ENCODE results near the gene CALHM4. TPM values are rescaled to one million over a fixed set of nuclear protein-coding genes. Genes with fewer than 3 reads are reported as not detected.

Gene CALHM4
- total RNA-seq (not detected), total RNA-seq (0 reads per million in 2 donors)

- no peaks in the 10 kb centered on the region for H3K9me3 ChIP-seq (ENCODE audit: control insufficient read depth, low read length, poor library complexity, severe bottlenecking)
- ATAC-seq = no peak
- H3K4me1 Mint-ChIP-seq = peaks cover 3% of the 10 kb centered on the region
- H3K27me3 Mint-ChIP-seq = peaks cover 40% of the 10 kb centered on the region
- no peak for DNase-seq
- H3K4me3 Mint-ChIP-seq = no peak within 1 kb of the TSS
- H3K27ac Mint-ChIP-seq = no peak within 1 kb of the TSS
- peaks cover 4% of the 10 kb centered on the region for H3K36me3 Mint-ChIP-seq (ENCODE audit: low read depth)
Measured at GRCh38 chr6:116553451-116553850, at the start of gene CALHM4. TSS of gene CALHM4 (plus strand) at chr6:116553751. CDS start at chr6:116553794, 43 bp downstream.

- no peak overlapping the region for H3K4me3 Mint-ChIP-seq
- no peaks in the 10 kb centered on the region for H3K4me1 Mint-ChIP-seq
- no peak overlapping the region for H3K27ac Mint-ChIP-seq
- no peaks in the 10 kb centered on the region for H3K36me3 Mint-ChIP-seq (ENCODE audit: low read depth)
- no peak for DNase-seq
- ATAC-seq = no peak
- peaks cover 1% of the 10 kb centered on the region for H3K27me3 Mint-ChIP-seq
- no peaks in the 10 kb centered on the region for H3K9me3 ChIP-seq (ENCODE audit: control insufficient read depth, low read length, poor library complexity, severe bottlenecking)
Measured at GRCh38 chr6:116507324-116507723, 46.2 kb upstream of the CALHM4 start.

GRCh38 chr6:116508527-116508926 is 45.0 kb upstream of the CALHM4 start:
- DNase-seq (no peak), ATAC-seq (no peak)
- Mint-ChIP-seq H3K36me3 (ENCODE audit: low read depth) (no peaks in the 10 kb centered on the region), H3K27me3 (no peaks in the 10 kb centered on the region), H3K27ac (no peak overlapping the region), H3K4me3 (no peak overlapping the region), H3K4me1 (no peaks in the 10 kb centered on the region)
- H3K9me3 ChIP-seq (ENCODE audit: control insufficient read depth, low read length, poor library complexity, severe bottlenecking) = no peaks in the 10 kb centered on the region

GRCh38 chr6:116511424-116512110 is 42.0 kb upstream of the CALHM4 start, which contains the start of gene CALHM5:
TSS of gene CALHM5 (plus strand) at chr6:116511639. CDS start at chr6:116511697, 58 bp downstream.
- no peak for ATAC-seq
- no peaks in the 10 kb centered on the region for H3K36me3 Mint-ChIP-seq (ENCODE audit: low read depth)
- no peaks in the 10 kb centered on the region for H3K9me3 ChIP-seq (ENCODE audit: control insufficient read depth, low read length, poor library complexity, severe bottlenecking)
- H3K4me3 Mint-ChIP-seq = no peak within 1 kb of the TSS
- H3K4me1 Mint-ChIP-seq = no peaks in the 10 kb centered on the region
- H3K27me3 Mint-ChIP-seq = no peaks in the 10 kb centered on the region
- no peak within 1 kb of the TSS for H3K27ac Mint-ChIP-seq
- no peak for DNase-seq

GRCh38 chr6:116512111-116512559 is 41.4 kb upstream of the CALHM4 start:
- Mint-ChIP-seq H3K27me3 (no peaks in the 10 kb centered on the region), H3K36me3 (ENCODE audit: low read depth) (no peaks in the 10 kb centered on the region), H3K4me1 (no peaks in the 10 kb centered on the region), H3K27ac (no peak overlapping the region), H3K4me3 (no peak overlapping the region)
- no peak for DNase-seq
- H3K9me3 ChIP-seq (ENCODE audit: control insufficient read depth, low read length, poor library complexity, severe bottlenecking) = no peaks in the 10 kb centered on the region
- ATAC-seq = no peak

GRCh38 chr6:116512734-116513133 is 40.8 kb upstream of the CALHM4 start:
- no peaks in the 10 kb centered on the region for H3K36me3 Mint-ChIP-seq (ENCODE audit: low read depth)
- ATAC-seq = no peak
- H3K9me3 ChIP-seq (ENCODE audit: control insufficient read depth, low read length, poor library complexity, severe bottlenecking) = no peaks in the 10 kb centered on the region
- no peak for DNase-seq
- H3K27me3 Mint-ChIP-seq = no peaks in the 10 kb centered on the region
- no peak overlapping the region for H3K4me3 Mint-ChIP-seq
- peak overlapping the region; percentile 3 for H3K27ac Mint-ChIP-seq
- no peaks in the 10 kb centered on the region for H3K4me1 Mint-ChIP-seq

- no peak overlapping the region for H3K4me3 Mint-ChIP-seq
Measured at GRCh38 chr6:116513224-116513875, 40.2 kb upstream of the CALHM4 start.

GRCh38 chr6:116514111-116514510 is 39.4 kb upstream of the CALHM4 start:
- H3K36me3 Mint-ChIP-seq (ENCODE audit: low read depth) = no peaks in the 10 kb centered on the region
- no peaks in the 10 kb centered on the region for H3K9me3 ChIP-seq (ENCODE audit: control insufficient read depth, low read length, poor library complexity, severe bottlenecking)
- no peaks in the 10 kb centered on the region for H3K4me1 Mint-ChIP-seq
- no peak for ATAC-seq
- DNase-seq = no peak
- H3K27me3 Mint-ChIP-seq = peaks cover 10% of the 10 kb centered on the region
- no peak overlapping the region for H3K4me3 Mint-ChIP-seq
- H3K27ac Mint-ChIP-seq = no peak overlapping the region

More at GRCh38 chr6:116513224-116513875, 40.2 kb upstream of the CALHM4 start:
- H3K36me3 Mint-ChIP-seq (ENCODE audit: low read depth) = no peaks in the 10 kb centered on the region
- peaks cover 5% of the 10 kb centered on the region for H3K27me3 Mint-ChIP-seq
- no peaks in the 10 kb centered on the region for H3K9me3 ChIP-seq (ENCODE audit: control insufficient read depth, low read length, poor library complexity, severe bottlenecking)
- ATAC-seq = no peak
- DNase-seq = no peak
- no peaks in the 10 kb centered on the region for H3K4me1 Mint-ChIP-seq
- peak overlapping the region; percentile 3 for H3K27ac Mint-ChIP-seq

- peaks cover 15% of the 10 kb centered on the region for H3K27me3 Mint-ChIP-seq
- H3K9me3 ChIP-seq (ENCODE audit: control insufficient read depth, low read length, poor library complexity, severe bottlenecking) = no peaks in the 10 kb centered on the region
- no peak overlapping the region for H3K4me3 Mint-ChIP-seq
- ATAC-seq = no peak
- no peaks in the 10 kb centered on the region for H3K36me3 Mint-ChIP-seq (ENCODE audit: low read depth)
- DNase-seq = no peak
- H3K4me1 Mint-ChIP-seq = no peaks in the 10 kb centered on the region
- H3K27ac Mint-ChIP-seq = no peak overlapping the region
Measured at GRCh38 chr6:116515141-116515540, 38.4 kb upstream of the CALHM4 start.

- no peaks in the 10 kb centered on the region for H3K36me3 Mint-ChIP-seq (ENCODE audit: low read depth)
- ATAC-seq = no peak
- peaks cover 15% of the 10 kb centered on the region for H3K27me3 Mint-ChIP-seq
- no peak for DNase-seq
- H3K9me3 ChIP-seq (ENCODE audit: control insufficient read depth, low read length, poor library complexity, severe bottlenecking) = no peaks in the 10 kb centered on the region
- H3K4me3 Mint-ChIP-seq = no peak overlapping the region
- no peaks in the 10 kb centered on the region for H3K4me1 Mint-ChIP-seq
- H3K27ac Mint-ChIP-seq = no peak overlapping the region
Measured at GRCh38 chr6:116518621-116519368, 34.8 kb upstream of the CALHM4 start.

- no peaks in the 10 kb centered on the region for H3K36me3 Mint-ChIP-seq (ENCODE audit: low read depth)
- no peak overlapping the region for H3K27ac Mint-ChIP-seq
- DNase-seq (no peak), ATAC-seq (no peak)
- H3K4me1 Mint-ChIP-seq = no peaks in the 10 kb centered on the region
- H3K4me3 Mint-ChIP-seq = no peak overlapping the region
- H3K9me3 ChIP-seq (ENCODE audit: control insufficient read depth, low read length, poor library complexity, severe bottlenecking) = no peaks in the 10 kb centered on the region
- peaks cover 30% of the 10 kb centered on the region for H3K27me3 Mint-ChIP-seq
Measured at GRCh38 chr6:116522896-116523295, 30.7 kb upstream of the CALHM4 start.

- H3K4me1 Mint-ChIP-seq = no peaks in the 10 kb centered on the region
- no peak overlapping the region for H3K27ac Mint-ChIP-seq
- H3K9me3 ChIP-seq (ENCODE audit: control insufficient read depth, low read length, poor library complexity, severe bottlenecking) = no peaks in the 10 kb centered on the region
- DNase-seq = no peak
- no peak for ATAC-seq
- no peak overlapping the region for H3K4me3 Mint-ChIP-seq
- H3K36me3 Mint-ChIP-seq (ENCODE audit: low read depth) = no peaks in the 10 kb centered on the region
- peaks cover 24% of the 10 kb centered on the region for H3K27me3 Mint-ChIP-seq
Measured at GRCh38 chr6:116524236-116524635, 29.3 kb upstream of the CALHM4 start.

GRCh38 chr6:116528133-116528532 is 25.4 kb upstream of the CALHM4 start:
- Mint-ChIP-seq H3K27me3 (peaks cover 45% of the 10 kb centered on the region), H3K4me3 (no peak overlapping the region), H3K36me3 (ENCODE audit: low read depth) (no peaks in the 10 kb centered on the region), H3K4me1 (peaks cover 2% of the 10 kb centered on the region), H3K27ac (no peak overlapping the region)
- DNase-seq = no peak
- ATAC-seq = no peak
- H3K9me3 ChIP-seq (ENCODE audit: control insufficient read depth, low read length, poor library complexity, severe bottlenecking) = no peaks in the 10 kb centered on the region

Data from T-helper 17 cell (primary cell).